BLaER1 treated with 17β-estradiol and CSF1 and Interleukin-3, amounts not matched to agents 10 nM and 100 nM (cell line): ENCODE data around the gene TBX19.

Experiments used
- H3K27ac ChIP-seq, 11 experiments: shearing (Covaris generic); formaldehyde crosslinking; 2 replicates each; pipeline ENCODE4 v1.8.1; 2022
- H3K27me3 ChIP-seq, 11 experiments: shearing (Covaris generic); formaldehyde crosslinking; 2 replicates each; pipeline ENCODE4 v1.8.1; 2022
- H3K36me3 ChIP-seq, 11 experiments: shearing (Covaris generic); formaldehyde crosslinking; 2 replicates each; pipeline ENCODE4 v1.8.1; 2022
- H3K4me1 ChIP-seq, 10 experiments: shearing (Covaris generic); formaldehyde crosslinking; 2 replicates each; pipeline ENCODE4 v1.8.1; 2022
- H3K4me2 ChIP-seq, 11 experiments: shearing (Covaris generic); formaldehyde crosslinking; 2 replicates each; pipeline ENCODE4 v1.8.1; 2022
- H3K4me3 ChIP-seq, 10 experiments: shearing (Covaris generic); formaldehyde crosslinking; 2 replicates each; pipeline ENCODE4 v1.8.1; 2022
- H3K9ac ChIP-seq, 11 experiments: shearing (Covaris generic); formaldehyde crosslinking; 2 replicates each; pipeline ENCODE4 v1.8.1; 2022
- H3K9me3 ChIP-seq, 11 experiments: shearing (Covaris generic); formaldehyde crosslinking; replicated peaks in 1 of 11; 2 replicates each; pipeline ENCODE4 v1.8.1; 2022
- H4K20me1 ChIP-seq, 11 experiments: shearing (Covaris generic); formaldehyde crosslinking; 2 replicates each; pipeline ENCODE4 v1.8.1; 2022
- Cebpa-rat ChIP-seq, 11 experiments: shearing (Covaris generic); IDR thresholded peaks; 2 replicates each; pipeline ENCODE4 v1.8.1; 2022

Gene TBX19

GRCh38 chr1:168301664-168302320, 21.1 kb downstream of the TBX19 start:
- no peaks in the 10 kb centered on the region; a peak in 1 of 22 replicates for H3K9me3 ChIP-seq
- H3K27ac ChIP-seq: no peak overlapping the region
- H3K9ac ChIP-seq: no peak overlapping the region
- no peak overlapping the region for H3K4me3 ChIP-seq
- H3K36me3 ChIP-seq: peaks cover 0 to 46% (median under 1%) of the 10 kb centered on the region in 11 experiments; a peak in 5 of 22 replicates
- H4K20me1 ChIP-seq: no peaks in the 10 kb centered on the region
- no peak overlapping the region for H3K4me2 ChIP-seq
- TF ChIP-seq Cebpa-rat (IDR thresholded peaks at IDR 0.05): no peak
- H3K4me1 ChIP-seq: no peaks in the 10 kb centered on the region
- H3K27me3 ChIP-seq: no peaks in the 10 kb centered on the region

GRCh38 chr1:168303716-168304540, 23.3 kb downstream of the TBX19 start:
- Histone ChIP-seq H3K36me3 (peaks cover 0 to 62% (median 13%) of the 10 kb centered on the region in 11 experiments; a peak in 13 of 22 replicates), H3K9ac (no peak overlapping the region), H3K4me3 (no peak overlapping the region), H4K20me1 (no peaks in the 10 kb centered on the region), H3K27me3 (no peaks in the 10 kb centered on the region), H3K9me3 (no peaks in the 10 kb centered on the region; a peak in 1 of 22 replicates), H3K4me2 (no peak overlapping the region), H3K4me1 (no peaks in the 10 kb centered on the region), H3K27ac (no peak overlapping the region)
- TF ChIP-seq Cebpa-rat (IDR thresholded peaks at IDR 0.05): no peak

GRCh38 chr1:168304865-168305264, 24.2 kb downstream of the TBX19 start:
- Histone ChIP-seq H3K27ac (no peak overlapping the region), H3K4me2 (no peak overlapping the region), H4K20me1 (no peaks in the 10 kb centered on the region), H3K9me3 (no peaks in the 10 kb centered on the region; a peak in 1 of 22 replicates), H3K27me3 (no peaks in the 10 kb centered on the region), H3K4me3 (no peak overlapping the region), H3K36me3 (peaks cover 0 to 72% (median 13%) of the 10 kb centered on the region in 11 experiments; a peak in 13 of 22 replicates), H3K4me1 (no peaks in the 10 kb centered on the region), H3K9ac (no peak overlapping the region)
- no peak for TF ChIP-seq Cebpa-rat (IDR thresholded peaks at IDR 0.05)

- H3K9me3 ChIP-seq: no peaks in the 10 kb centered on the region
- H3K4me1 ChIP-seq: no peaks in the 10 kb centered on the region
- no peak overlapping the region for H3K4me3 ChIP-seq
- H3K36me3 ChIP-seq: peaks cover 0 to 54% (median 11%) of the 10 kb centered on the region in 11 experiments; a peak in 14 of 22 replicates
- no peaks in the 10 kb centered on the region for H3K27me3 ChIP-seq
- H3K4me2 ChIP-seq: no peak overlapping the region
- H3K9ac ChIP-seq: no peak overlapping the region
- H3K27ac ChIP-seq: no peak overlapping the region
- H4K20me1 ChIP-seq: no peaks in the 10 kb centered on the region
- TF ChIP-seq Cebpa-rat (IDR thresholded peaks at IDR 0.05): no peak
Observed at GRCh38 chr1:168312718-168313604, 32.3 kb downstream of the TBX19 start.

- peaks cover 0 to 37% (median 6%) of the 10 kb centered on the region in 11 experiments; a peak in 10 of 22 replicates for H3K36me3 ChIP-seq
- no peaks in the 10 kb centered on the region for H4K20me1 ChIP-seq
- no peak overlapping the region for H3K4me2 ChIP-seq
- TF ChIP-seq Cebpa-rat (IDR thresholded peaks at IDR 0.05): no peak
- no peaks in the 10 kb centered on the region for H3K27me3 ChIP-seq
- H3K9ac ChIP-seq: no peak overlapping the region
- H3K4me3 ChIP-seq: no peak overlapping the region
- no peaks in the 10 kb centered on the region for H3K9me3 ChIP-seq
- 0 out of 20 replicates have a peak, but pooled peaks cover 0 to 5% (median 0%) of the 10 kb centered on the region in 10 experiments for H3K4me1 ChIP-seq
- no peak overlapping the region for H3K27ac ChIP-seq
Observed at GRCh38 chr1:168316142-168316541, 35.5 kb downstream of the TBX19 start.

GRCh38 chr1:168317309-168317708, 36.6 kb downstream of the TBX19 start:
- Histone ChIP-seq H3K27ac (no peak overlapping the region), H3K4me2 (no peak overlapping the region; a peak in 1 of 22 replicates)

GRCh38 chr1:168319691-168320090, 39.0 kb downstream of the TBX19 start:
- Histone ChIP-seq H3K27ac (no peak overlapping the region), H3K4me1 (0 out of 20 replicates have a peak, but pooled peaks cover 0 to 5% (median 0%) of the 10 kb centered on the region in 10 experiments), H3K9me3 (peaks cover 0 to 8% (median 5%) of the 10 kb centered on the region in 11 experiments; a peak in 11 of 22 replicates), H4K20me1 (no peaks in the 10 kb centered on the region), H3K27me3 (no peaks in the 10 kb centered on the region), H3K4me2 (no peak overlapping the region), H3K4me3 (no peak overlapping the region), H3K9ac (no peak overlapping the region), H3K36me3 (peaks cover 0 to 3% (median 0%) of the 10 kb centered on the region in 11 experiments; a peak in 2 of 22 replicates)
- TF ChIP-seq Cebpa-rat (IDR thresholded peaks at IDR 0.05): no peak

More at GRCh38 chr1:168317309-168317708, 36.6 kb downstream of the TBX19 start:
- Histone ChIP-seq H3K4me3 (no peak overlapping the region), H3K9ac (no peak overlapping the region), H3K27me3 (no peaks in the 10 kb centered on the region), H3K9me3 (no peaks in the 10 kb centered on the region), H3K4me1 (0 out of 20 replicates have a peak, but pooled peaks cover 0 to 5% (median 0%) of the 10 kb centered on the region in 10 experiments), H4K20me1 (no peaks in the 10 kb centered on the region), H3K36me3 (peaks cover 0 to 25% (median 5%) of the 10 kb centered on the region in 11 experiments; a peak in 10 of 22 replicates)
- no peak for TF ChIP-seq Cebpa-rat (IDR thresholded peaks at IDR 0.05)

GRCh38 chr1:168320149-168320548, 39.5 kb downstream of the TBX19 start:
- no peak overlapping the region for H3K9ac ChIP-seq
- TF ChIP-seq Cebpa-rat (IDR thresholded peaks at IDR 0.05): no peak
- H3K4me1 ChIP-seq: 0 out of 20 replicates have a peak, but pooled peaks cover 0 to 5% (median 0%) of the 10 kb centered on the region in 10 experiments
- no peaks in the 10 kb centered on the region for H3K27me3 ChIP-seq
- no peaks in the 10 kb centered on the region for H4K20me1 ChIP-seq
- H3K27ac ChIP-seq: no peak overlapping the region
- no peaks in the 10 kb centered on the region; a peak in 1 of 22 replicates for H3K36me3 ChIP-seq
- H3K4me2 ChIP-seq: no peak overlapping the region
- H3K9me3 ChIP-seq: peaks cover 0 to 11% (median 9%) of the 10 kb centered on the region in 11 experiments; a peak in 11 of 22 replicates
- H3K4me3 ChIP-seq: no peak overlapping the region
